ENCODE results near the gene LARP1B.
"Not testable (repeated sequence)": the region's sequence is repeated elsewhere in the genome, so short reads cannot be mapped to it uniquely, and the experiment has no call there.

LARP1B gene

GRCh38 chr4:128241981-128242380 lies 180.9 kb downstream of the LARP1B start:
- peaks cover 0 to 3% (median 0%) of the 10 kb centered on the region in 5 donors for H3K27me3 ChIP-seq (ENCODE audit: control insufficient read depth in 5 of 5, insufficient read depth in 4 of 5, low read length in 5 of 5)

GRCh38 chr4:128242601-128243000 lies 181.5 kb downstream of the LARP1B start:
- Histone ChIP-seq H3K9me3 (ENCODE audit: control insufficient read depth in 5 of 5, low read length in 5 of 5) (no peaks in the 10 kb centered on the region), H3K36me3 (ENCODE audit: control insufficient read depth in 5 of 5, insufficient read depth in 5 of 5, low read length in 5 of 5) (no peaks in the 10 kb centered on the region), H3K9ac (ENCODE audit: low read length in 5 of 5) (no peak overlapping the region)

More at GRCh38 chr4:128241981-128242380, 180.9 kb downstream of the LARP1B start:
- H3K4me1 ChIP-seq (ENCODE audit: control insufficient read depth in 5 of 5, insufficient read depth in 5 of 5, low read length in 5 of 5): peaks cover 0 to 19% (median 15%) of the 10 kb centered on the region in 5 donors
- no peaks in the 10 kb centered on the region for H3K9me3 ChIP-seq (ENCODE audit: control insufficient read depth in 5 of 5, low read length in 5 of 5)
- H3K4me3 ChIP-seq (ENCODE audit: low read depth in 1 of 5, low read length in 5 of 5): peak overlapping the region in 1 of 5 donors; percentile 7
- peak overlapping the region in 2 of 5 donors; percentile 11 to 68 for H3K9ac ChIP-seq (ENCODE audit: low read length in 5 of 5)
- H3K27ac ChIP-seq (ENCODE audit: low read depth, low read length): peak overlapping the region; percentile 90
- no peaks in the 10 kb centered on the region for H3K36me3 ChIP-seq (ENCODE audit: control insufficient read depth in 5 of 5, insufficient read depth in 5 of 5, low read length in 5 of 5)

GRCh38 chr4:128244379-128244778 lies 183.3 kb downstream of the LARP1B start:
- H3K4me3 ChIP-seq (ENCODE audit: low read depth in 1 of 5, low read length in 5 of 5): no peak overlapping the region
- no peak overlapping the region for H3K9ac ChIP-seq (ENCODE audit: low read length in 5 of 5)
- no peaks in the 10 kb centered on the region for H3K36me3 ChIP-seq (ENCODE audit: control insufficient read depth in 5 of 5, insufficient read depth in 5 of 5, low read length in 5 of 5)

More at GRCh38 chr4:128242601-128243000, 181.5 kb downstream of the LARP1B start:
- Histone ChIP-seq H3K4me3 (ENCODE audit: low read depth in 1 of 5, low read length in 5 of 5) (no peak overlapping the region), H3K27ac (ENCODE audit: low read depth, low read length) (no peak overlapping the region), H3K4me1 (ENCODE audit: control insufficient read depth in 5 of 5, insufficient read depth in 5 of 5, low read length in 5 of 5) (peaks cover 0 to 19% (median 15%) of the 10 kb centered on the region in 5 donors), H3K27me3 (ENCODE audit: control insufficient read depth in 5 of 5, insufficient read depth in 4 of 5, low read length in 5 of 5) (peaks cover 0 to 3% (median 0%) of the 10 kb centered on the region in 5 donors)

GRCh38 chr4:128245391-128245790 lies 184.3 kb downstream of the LARP1B start:
- not testable (repeated sequence) for H3K27me3 ChIP-seq (ENCODE audit: control insufficient read depth in 5 of 5, insufficient read depth in 4 of 5, low read length in 5 of 5); H3K9me3 ChIP-seq (ENCODE audit: control insufficient read depth in 5 of 5, low read length in 5 of 5); H3K36me3 ChIP-seq (ENCODE audit: control insufficient read depth in 5 of 5, insufficient read depth in 5 of 5, low read length in 5 of 5); H3K27ac ChIP-seq (ENCODE audit: low read depth, low read length); H3K9ac ChIP-seq (ENCODE audit: low read length in 5 of 5); H3K4me3 ChIP-seq (ENCODE audit: low read depth in 1 of 5, low read length in 5 of 5)
- peaks cover 0 to 19% (median 15%) of the 10 kb centered on the region in 5 donors for H3K4me1 ChIP-seq (ENCODE audit: control insufficient read depth in 5 of 5, insufficient read depth in 5 of 5, low read length in 5 of 5)

More at GRCh38 chr4:128244379-128244778, 183.3 kb downstream of the LARP1B start:
- Histone ChIP-seq H3K27me3 (ENCODE audit: control insufficient read depth in 5 of 5, insufficient read depth in 4 of 5, low read length in 5 of 5) (peaks cover 0 to 3% (median 0%) of the 10 kb centered on the region in 5 donors), H3K4me1 (ENCODE audit: control insufficient read depth in 5 of 5, insufficient read depth in 5 of 5, low read length in 5 of 5) (peaks cover 0 to 19% (median 15%) of the 10 kb centered on the region in 5 donors), H3K27ac (ENCODE audit: low read depth, low read length) (no peak overlapping the region), H3K9me3 (ENCODE audit: control insufficient read depth in 5 of 5, low read length in 5 of 5) (peaks cover 0 to 8% (median 4%) of the 10 kb centered on the region in 5 donors)

GRCh38 chr4:128247906-128248305 lies 186.8 kb downstream of the LARP1B start:
- no peaks in the 10 kb centered on the region for H3K27me3 ChIP-seq (ENCODE audit: control insufficient read depth in 5 of 5, insufficient read depth in 4 of 5, low read length in 5 of 5)
- H3K4me1 ChIP-seq (ENCODE audit: control insufficient read depth in 5 of 5, insufficient read depth in 5 of 5, low read length in 5 of 5): no peaks in the 10 kb centered on the region
- no peak overlapping the region for H3K4me3 ChIP-seq (ENCODE audit: low read depth in 1 of 5, low read length in 5 of 5)
- H3K36me3 ChIP-seq (ENCODE audit: control insufficient read depth in 5 of 5, insufficient read depth in 5 of 5, low read length in 5 of 5): no peaks in the 10 kb centered on the region
- H3K9ac ChIP-seq (ENCODE audit: low read length in 5 of 5): no peak overlapping the region
- peaks cover 0 to 15% (median 4%) of the 10 kb centered on the region in 5 donors for H3K9me3 ChIP-seq (ENCODE audit: control insufficient read depth in 5 of 5, low read length in 5 of 5)
- H3K27ac ChIP-seq (ENCODE audit: low read depth, low read length): no peak overlapping the region

GRCh38 chr4:128249787-128250668 lies 188.9 kb downstream of the LARP1B start:
- Histone ChIP-seq H3K27ac (ENCODE audit: low read depth, low read length) (no peak overlapping the region), H3K4me3 (ENCODE audit: low read depth in 1 of 5, low read length in 5 of 5) (no peak overlapping the region), H3K4me1 (ENCODE audit: control insufficient read depth in 5 of 5, insufficient read depth in 5 of 5, low read length in 5 of 5) (no peaks in the 10 kb centered on the region), H3K9ac (ENCODE audit: low read length in 5 of 5) (no peak overlapping the region), H3K27me3 (ENCODE audit: control insufficient read depth in 5 of 5, insufficient read depth in 4 of 5, low read length in 5 of 5) (no peaks in the 10 kb centered on the region), H3K36me3 (ENCODE audit: control insufficient read depth in 5 of 5, insufficient read depth in 5 of 5, low read length in 5 of 5) (no peaks in the 10 kb centered on the region), H3K9me3 (ENCODE audit: control insufficient read depth in 5 of 5, low read length in 5 of 5) (peaks cover 0 to 15% (median 4%) of the 10 kb centered on the region in 5 donors)

- H3K9ac ChIP-seq (ENCODE audit: low read length in 5 of 5): no peak overlapping the region
- no peak overlapping the region for H3K27ac ChIP-seq (ENCODE audit: low read depth, low read length)
- no peaks in the 10 kb centered on the region for H3K27me3 ChIP-seq (ENCODE audit: control insufficient read depth in 5 of 5, insufficient read depth in 4 of 5, low read length in 5 of 5)
- H3K9me3 ChIP-seq (ENCODE audit: control insufficient read depth in 5 of 5, low read length in 5 of 5): peaks cover 0 to under 1% (median 0%) of the 10 kb centered on the region in 5 donors
- H3K4me1 ChIP-seq (ENCODE audit: control insufficient read depth in 5 of 5, insufficient read depth in 5 of 5, low read length in 5 of 5): no peaks in the 10 kb centered on the region
- no peak overlapping the region for H3K4me3 ChIP-seq (ENCODE audit: low read depth in 1 of 5, low read length in 5 of 5)
- no peaks in the 10 kb centered on the region for H3K36me3 ChIP-seq (ENCODE audit: control insufficient read depth in 5 of 5, insufficient read depth in 5 of 5, low read length in 5 of 5)
These were observed 194.8 kb downstream of the LARP1B start for GRCh38 chr4:128255906-128256305.

- Histone ChIP-seq H3K27ac (ENCODE audit: low read depth, low read length) (no peak overlapping the region), H3K9ac (ENCODE audit: low read length in 5 of 5) (no peak overlapping the region), H3K4me3 (ENCODE audit: low read depth in 1 of 5, low read length in 5 of 5) (no peak overlapping the region), H3K36me3 (ENCODE audit: control insufficient read depth in 5 of 5, insufficient read depth in 5 of 5, low read length in 5 of 5) (no peaks in the 10 kb centered on the region), H3K9me3 (ENCODE audit: control insufficient read depth in 5 of 5, low read length in 5 of 5) (no peaks in the 10 kb centered on the region), H3K27me3 (ENCODE audit: control insufficient read depth in 5 of 5, insufficient read depth in 4 of 5, low read length in 5 of 5) (no peaks in the 10 kb centered on the region), H3K4me1 (ENCODE audit: control insufficient read depth in 5 of 5, insufficient read depth in 5 of 5, low read length in 5 of 5) (no peaks in the 10 kb centered on the region)
These were observed 195.4 kb downstream of the LARP1B start for GRCh38 chr4:128256539-128256938.

- H3K9ac ChIP-seq (ENCODE audit: low read length in 5 of 5); H3K4me1 ChIP-seq (ENCODE audit: control insufficient read depth in 5 of 5, insufficient read depth in 5 of 5, low read length in 5 of 5); H3K4me3 ChIP-seq (ENCODE audit: low read depth in 1 of 5, low read length in 5 of 5); H3K36me3 ChIP-seq (ENCODE audit: control insufficient read depth in 5 of 5, insufficient read depth in 5 of 5, low read length in 5 of 5); H3K27ac ChIP-seq (ENCODE audit: low read depth, low read length); H3K9me3 ChIP-seq (ENCODE audit: control insufficient read depth in 5 of 5, low read length in 5 of 5); H3K27me3 ChIP-seq (ENCODE audit: control insufficient read depth in 5 of 5, insufficient read depth in 4 of 5, low read length in 5 of 5): not testable (repeated sequence)
These were observed 197.1 kb downstream of the LARP1B start for GRCh38 chr4:128258166-128258565.

- not testable (repeated sequence) for H3K4me1 ChIP-seq (ENCODE audit: control insufficient read depth in 5 of 5, insufficient read depth in 5 of 5, low read length in 5 of 5); H3K4me3 ChIP-seq (ENCODE audit: low read depth in 1 of 5, low read length in 5 of 5); H3K27me3 ChIP-seq (ENCODE audit: control insufficient read depth in 5 of 5, insufficient read depth in 4 of 5, low read length in 5 of 5); H3K9ac ChIP-seq (ENCODE audit: low read length in 5 of 5); H3K36me3 ChIP-seq (ENCODE audit: control insufficient read depth in 5 of 5, insufficient read depth in 5 of 5, low read length in 5 of 5); H3K27ac ChIP-seq (ENCODE audit: low read depth, low read length); H3K9me3 ChIP-seq (ENCODE audit: control insufficient read depth in 5 of 5, low read length in 5 of 5)
These were observed 198.8 kb downstream of the LARP1B start for GRCh38 chr4:128259889-128260288.

Data from subcutaneous abdominal adipose tissue (tissue), 5 donors.